Fibroblast of villous mesenchyme (primary cell): ENCODE measurements around the gene MUC2. TPM values are rescaled to one million over a fixed set of nuclear protein-coding genes. Genes with fewer than 3 reads are reported as not detected.

ENCODE experiments used
- DNase-seq: peaks from one replicate; pipeline ENCODE4 v3.0.0-alpha.2; 2010; ENCODE audit warnings: low read depth
- H3K4me3 ChIP-seq: 2 replicates; pipeline ENCODE4 v1.5.1; 2011; ENCODE audit warnings: low read depth, mild to moderate bottlenecking, low read length
- CTCF ChIP-seq: IDR thresholded peaks from 2 replicates; pipeline ENCODE4 v1.5.1; 2012; ENCODE audit warnings: low read depth, mild to moderate bottlenecking, low read length; ENCODE audit not compliant: insufficient read depth
- total RNA-seq: library from RNA; depleted of rRNA; stranded (reverse); fragments of >200 nt; gene quantifications from 2 replicates; pipeline ENCODE4 v1.2.3, GENCODE V29; 2012

The MUC2 gene
- not detected in 2 replicates for total RNA-seq

DNA sequence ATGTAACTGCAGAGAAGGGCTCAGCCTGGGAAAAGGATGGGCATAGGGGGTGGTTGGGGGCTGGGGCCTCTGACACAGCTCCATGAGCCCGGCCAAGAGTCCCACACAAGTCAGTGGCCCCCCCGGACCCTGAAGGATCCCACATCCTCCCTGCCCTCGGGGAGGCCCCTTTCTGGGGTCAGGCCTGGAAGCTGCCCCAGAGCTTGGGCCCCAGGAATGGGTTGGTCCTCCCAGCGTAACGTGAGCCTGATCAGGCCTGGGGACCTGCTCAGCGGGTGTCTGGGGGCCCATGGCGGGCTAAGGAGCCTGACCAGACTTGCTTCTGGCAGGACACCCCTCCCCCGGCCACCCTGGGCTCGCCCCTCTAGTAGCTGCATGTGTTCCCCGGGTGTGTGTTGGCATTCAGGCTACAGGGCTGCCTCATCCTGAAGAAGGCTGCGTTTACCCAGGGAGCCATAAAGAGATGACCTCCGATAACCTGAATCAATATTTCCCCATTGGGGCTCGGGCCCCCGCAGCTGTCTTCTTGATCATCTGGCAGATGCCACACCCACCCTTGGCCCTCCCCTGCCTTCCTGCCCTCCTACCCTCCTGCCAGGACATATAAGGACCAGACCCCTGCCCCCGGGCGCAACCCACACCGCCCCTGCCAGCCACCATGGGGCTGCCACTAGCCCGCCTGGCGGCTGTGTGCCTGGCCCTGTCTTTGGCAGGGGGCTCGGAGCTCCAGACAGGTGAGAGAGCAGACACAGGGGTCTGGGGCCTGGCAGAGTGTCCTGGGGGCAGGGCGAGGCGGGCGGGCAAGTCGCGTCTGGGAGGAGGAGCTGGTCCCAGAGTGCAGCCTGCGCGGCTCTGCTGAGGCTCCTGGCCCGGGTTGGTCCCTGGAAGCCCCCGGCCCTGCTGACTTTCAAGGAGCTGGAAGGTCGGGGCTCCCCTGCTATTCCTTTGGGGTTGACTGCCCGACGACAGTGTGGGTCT is at the start of gene MUC2:
TSS of gene MUC2 (plus strand) at position 631 of the 978 bp plus-strand sequence.
- no peak within 1 kb of the TSS for H3K4me3 ChIP-seq
- TF ChIP-seq CTCF: no peak
- no peak for DNase-seq

GRCh38 chr11:1025410-1026162 is 49.1 kb upstream of the MUC2 start:
- H3K4me3 ChIP-seq: no peak overlapping the region
- no peak for TF ChIP-seq CTCF
- DNase-seq: no peak

GRCh38 chr11:1026163-1026450 is 48.6 kb upstream of the MUC2 start:
- DNase-seq: no peak

GRCh38 chr11:1026641-1027482 is 47.8 kb upstream of the MUC2 start:
- TF ChIP-seq CTCF: no peak
- no peak overlapping the region for H3K4me3 ChIP-seq
- no peak for DNase-seq

More at GRCh38 chr11:1026163-1026450, 48.6 kb upstream of the MUC2 start:
- H3K4me3 ChIP-seq: no peak overlapping the region
- no peak for TF ChIP-seq CTCF

GRCh38 chr11:1027483-1028290 is 47.0 kb upstream of the MUC2 start:
- DNase-seq: no peak
- no peak for TF ChIP-seq CTCF
- no peak overlapping the region for H3K4me3 ChIP-seq

DNA sequence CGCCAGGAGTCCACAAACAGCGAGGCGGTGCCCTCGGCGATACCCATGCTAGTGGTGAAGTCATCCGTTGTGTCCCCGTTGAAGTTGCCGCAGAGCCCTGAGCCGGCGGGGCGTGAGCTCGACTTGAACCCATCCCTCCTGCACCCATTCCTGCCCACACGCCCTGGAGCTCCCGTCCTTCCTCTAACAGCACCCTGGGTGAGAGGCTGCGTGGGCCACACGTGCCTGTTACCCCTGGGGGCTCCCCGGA is 46.5 kb upstream of the MUC2 start:
- no peak for TF ChIP-seq CTCF
- DNase-seq: no peak
- no peak overlapping the region for H3K4me3 ChIP-seq
